Ascending aorta (tissue), 2 donors: ENCODE results near the gene MKS1. TPM values are rescaled to one million over a fixed set of nuclear protein-coding genes. Genes with fewer than 3 reads are reported as not detected.

ENCODE experiments used
- DNase-seq, 2 donors: peaks; one replicate each; pipeline ENCODE4 v3.0.0-alpha.2; 2019; ENCODE audit warnings: low spot score in 2 of 2
- H3K27ac ChIP-seq, 2 donors: fragments of 200-600 bp; sonication (generic); one replicate each; pipeline ENCODE4 v1.5.1; 2016 to 2017; ENCODE audit warnings: mild to moderate bottlenecking in 1 of 2
- H3K27me3 ChIP-seq: fragments of 200-600 bp; sonication (generic); one replicate; pipeline ENCODE4 v1.5.1; 2017
- H3K36me3 ChIP-seq, 2 donors: fragments of 200-600 bp; sonication (generic); one replicate each; pipeline ENCODE4 v1.5.1; 2016
- H3K4me1 ChIP-seq, 2 donors: fragments of 200-600 bp; sonication (generic); one replicate each; pipeline ENCODE4 v1.5.1; 2016 to 2017; ENCODE audit warnings: mild to moderate bottlenecking in 1 of 2
- H3K4me3 ChIP-seq, 2 donors: fragments of 200-600 bp; sonication (generic); one replicate each; pipeline ENCODE4 v1.5.1; 2016 to 2017; ENCODE audit warnings: mild to moderate bottlenecking in 1 of 2
- H3K9me3 ChIP-seq, 2 donors: fragments of 200-600 bp; sonication (generic); one replicate each; pipeline ENCODE4 v1.5.1; 2016
- CTCF ChIP-seq, 3 experiments: fragments of 200-600 bp in 2 of 3; fragments of 450-650 bp in 1 of 3; sonication (generic) in 2 of 3; IDR thresholded peaks; one replicate each; pipeline ENCODE4 v1.5.1; 2016 to 2019; ENCODE audit warnings: antibody characterized with exemption in 3 of 3, mild to moderate bottlenecking in 1 of 3, moderate library complexity in 1 of 3
- intact Hi-C: fragments of 100-400 bp; cut with DNase I; formaldehyde crosslinking; loops from one replicate; pipeline ENCODE4 v1.15.1; 2023
- total RNA-seq: library from RNA; depleted of rRNA; stranded (reverse); fragments of >200 nt; gene quantifications from one replicate; pipeline ENCODE4 v1.1.0, GENCODE V29; 2016

Gene MKS1
- total RNA-seq, 1 donor from 2014 or later: 1.5 TPM

GRCh38 chr17:58183514-58183913 lies 35.5 kb downstream of the MKS1 start:
- Histone ChIP-seq H3K4me1 (no peaks in the 10 kb centered on the region), H3K9me3 (no peaks in the 10 kb centered on the region), H3K4me3 (no peak overlapping the region), H3K36me3 (no peaks in the 10 kb centered on the region), H3K27ac (no peak overlapping the region), H3K27me3 (no peaks in the 10 kb centered on the region)
- intact Hi-C loops: no loop called here
- TF ChIP-seq CTCF (IDR thresholded peaks at IDR 0.05): no peak
- no peak for DNase-seq

DNA sequence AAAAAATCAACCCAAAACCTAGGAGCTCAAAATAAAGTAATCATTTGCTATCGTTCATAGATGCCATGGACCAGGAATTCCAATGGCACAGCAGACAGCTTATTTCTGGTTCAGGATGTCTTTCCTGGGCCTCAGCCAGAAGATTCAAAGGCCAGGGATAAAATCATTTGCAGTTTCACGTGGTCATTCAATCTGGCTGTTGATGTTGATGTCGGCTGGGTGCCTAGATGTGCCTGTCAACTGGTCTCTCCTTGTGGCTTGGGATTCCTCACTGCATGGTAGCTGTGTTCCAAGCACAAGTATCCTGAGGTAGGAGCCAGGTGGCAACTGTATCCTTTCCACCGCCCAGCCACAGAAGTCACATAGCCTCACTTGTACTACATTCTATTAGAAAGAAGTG lies 37.3 kb downstream of the MKS1 start:
- intact Hi-C loops: no loop called here
- Histone ChIP-seq H3K27me3 (no peaks in the 10 kb centered on the region), H3K36me3 (no peaks in the 10 kb centered on the region), H3K4me1 (no peaks in the 10 kb centered on the region), H3K27ac (no peak overlapping the region), H3K4me3 (no peak overlapping the region), H3K9me3 (no peaks in the 10 kb centered on the region)
- no peak for DNase-seq
- TF ChIP-seq CTCF (IDR thresholded peaks at IDR 0.05): no peak

GRCh38 chr17:58176200-58176599 lies 42.9 kb downstream of the MKS1 start:
- no peak for DNase-seq
- Histone ChIP-seq H3K9me3 (no peaks in the 10 kb centered on the region), H3K4me3 (no peak overlapping the region)

GRCh38 chr17:58174871-58175270 lies 44.2 kb downstream of the MKS1 start:
- Histone ChIP-seq H3K4me1 (no peaks in the 10 kb centered on the region), H3K4me3 (no peak overlapping the region), H3K27ac (no peak overlapping the region), H3K36me3 (no peaks in the 10 kb centered on the region), H3K9me3 (no peaks in the 10 kb centered on the region), H3K27me3 (no peaks in the 10 kb centered on the region)
- TF ChIP-seq CTCF (IDR thresholded peaks at IDR 0.05): no peak
- no peak for DNase-seq
- intact Hi-C loops: no loop called here

More at GRCh38 chr17:58176200-58176599, 42.9 kb downstream of the MKS1 start:
- Histone ChIP-seq H3K36me3 (no peaks in the 10 kb centered on the region), H3K27ac (no peak overlapping the region), H3K4me1 (no peaks in the 10 kb centered on the region), H3K27me3 (no peaks in the 10 kb centered on the region)
- intact Hi-C loops: no loop called here
- no peak for TF ChIP-seq CTCF (IDR thresholded peaks at IDR 0.05)

DNA sequence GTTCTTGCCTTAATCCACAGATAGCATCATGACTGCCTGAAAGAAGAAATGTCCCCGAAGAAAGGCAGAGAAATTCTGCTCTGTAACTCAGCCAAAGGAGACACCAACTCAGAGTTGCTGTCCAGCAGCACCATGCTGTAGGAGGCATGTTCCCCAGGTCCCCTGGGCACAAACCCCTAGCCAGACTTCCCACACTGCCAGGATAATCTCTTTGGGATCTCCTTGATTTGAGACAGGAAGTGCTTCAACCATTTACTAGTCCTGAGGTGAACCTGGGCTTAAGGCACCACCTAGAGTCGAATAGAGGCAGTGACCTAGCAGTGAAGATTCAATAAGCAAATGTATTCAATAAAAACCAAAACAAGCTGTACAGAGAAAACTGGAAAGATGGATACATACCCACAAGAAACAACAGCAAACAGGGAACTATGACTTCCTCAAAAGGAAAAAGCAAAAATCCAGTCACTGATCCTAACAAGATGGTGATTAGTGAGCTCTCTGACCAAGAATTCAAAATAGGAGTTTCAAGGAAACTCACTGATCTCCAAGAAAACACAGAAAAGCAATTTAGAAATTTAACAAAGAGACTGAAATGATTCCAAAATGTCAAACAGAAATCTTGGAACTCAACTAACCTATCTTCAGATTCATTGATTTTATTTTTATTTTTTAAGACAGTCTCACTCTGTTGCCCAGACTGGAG lies 46.5 kb downstream of the MKS1 start:
- no peaks in the 10 kb centered on the region for H3K4me1 ChIP-seq
- H3K9me3 ChIP-seq: no peaks in the 10 kb centered on the region
- TF ChIP-seq CTCF (IDR thresholded peaks at IDR 0.05): no peak
- H3K27ac ChIP-seq: no peak overlapping the region
- intact Hi-C loops: no loop called here
- no peak overlapping the region for H3K4me3 ChIP-seq
- H3K27me3 ChIP-seq: no peaks in the 10 kb centered on the region
- DNase-seq: no peak
- H3K36me3 ChIP-seq: no peaks in the 10 kb centered on the region

GRCh38 chr17:58170622-58171021 lies 48.4 kb downstream of the MKS1 start:
- no peaks in the 10 kb centered on the region for H3K9me3 ChIP-seq
- H3K36me3 ChIP-seq: no peaks in the 10 kb centered on the region
- no peaks in the 10 kb centered on the region for H3K4me1 ChIP-seq
- no peak for TF ChIP-seq CTCF (IDR thresholded peaks at IDR 0.05)
- no peak overlapping the region for H3K4me3 ChIP-seq
- no peak for DNase-seq
- H3K27me3 ChIP-seq: no peaks in the 10 kb centered on the region
- H3K27ac ChIP-seq: no peak overlapping the region
- intact Hi-C loops: no loop called here
